Mesenchymal stem cell (in vitro differentiated cells and primary cell): ENCODE data around the gene SLC39A13.

ENCODE experiments used
- DNase-seq: peaks from one replicate; pipeline ENCODE4 v3.0.0-alpha.2; 2013
- H2AFZ ChIP-seq: one replicate; pipeline ENCODE4 v1.6.1; 2013; ENCODE audit warnings: low read depth, mild to moderate bottlenecking, control low read depth, inconsistent platforms, low read length, moderate library complexity
- H2AK5ac ChIP-seq: 2 replicates; pipeline ENCODE4 v1.6.1; 2013; ENCODE audit warnings: low read length, moderate library complexity, mild to moderate bottlenecking, inconsistent platforms; ENCODE audit not compliant: severe bottlenecking
- H2BK120ac ChIP-seq: one replicate; pipeline ENCODE4 v1.6.1; 2013; ENCODE audit warnings: low read depth, mild to moderate bottlenecking, inconsistent platforms, low read length, moderate library complexity
- H2BK12ac ChIP-seq, 2 experiments: one replicate each; pipeline ENCODE4 v1.6.1; 2013; ENCODE audit warnings: inconsistent platforms in 2 of 2, low read length in 2 of 2, mild to moderate bottlenecking in 2 of 2, moderate library complexity in 2 of 2, control low read depth in 1 of 2
- H2BK15ac ChIP-seq: one replicate; pipeline ENCODE4 v1.6.1; 2013; ENCODE audit warnings: mild to moderate bottlenecking, low read depth, inconsistent platforms; ENCODE audit not compliant: poor library complexity, severe bottlenecking
- H2BK5ac ChIP-seq: 2 replicates; pipeline ENCODE4 v1.6.1; 2013; ENCODE audit warnings: low read depth, mild to moderate bottlenecking, low read length, control low read depth, inconsistent platforms; ENCODE audit not compliant: poor library complexity, severe bottlenecking
- H3K14ac ChIP-seq, 2 experiments: one replicate each; pipeline ENCODE4 v1.6.1; 2013; ENCODE audit warnings: inconsistent platforms in 2 of 2, low read length in 2 of 2, control low read depth in 1 of 2, mild to moderate bottlenecking in 1 of 2, moderate library complexity in 1 of 2
- H3K18ac ChIP-seq, 2 experiments: one replicate each; pipeline ENCODE4 v1.6.1; 2013; ENCODE audit warnings: inconsistent platforms in 2 of 2, low read length in 2 of 2, control low read depth in 1 of 2, low read depth in 1 of 2, mild to moderate bottlenecking in 1 of 2
- H3K23ac ChIP-seq, 2 experiments: one replicate each; pipeline ENCODE4 v1.6.1; 2013; ENCODE audit warnings: inconsistent platforms in 2 of 2, low read length in 2 of 2, mild to moderate bottlenecking in 2 of 2, moderate library complexity in 2 of 2, control low read depth in 1 of 2
- H3K27ac ChIP-seq: 2 replicates; pipeline ENCODE4 v1.5.1; 2013; ENCODE audit warnings: mild to moderate bottlenecking, moderate library complexity, low read length, control low read depth, inconsistent platforms; ENCODE audit not compliant: poor library complexity, severe bottlenecking
- H3K27me3 ChIP-seq, 2 experiments: 2 replicates each; pipeline versions ENCODE4 v1.6.1 to v1.7.0; 2013; ENCODE audit warnings: low read length in 2 of 2, mild to moderate bottlenecking in 2 of 2, moderate library complexity in 2 of 2, control low read depth in 1 of 2, inconsistent platforms in 1 of 2; ENCODE audit not compliant: control insufficient read depth in 1 of 2, insufficient read depth in 1 of 2
- H3K36me3 ChIP-seq, 2 experiments: 2 replicates each; pipeline versions ENCODE4 v1.6.1 to v1.7.0; 2013; ENCODE audit warnings: low read length in 2 of 2, control low read depth in 1 of 2, inconsistent platforms in 1 of 2, low read depth in 1 of 2, mild to moderate bottlenecking in 1 of 2; ENCODE audit not compliant: insufficient read depth in 2 of 2, control insufficient read depth in 1 of 2
- H3K4ac ChIP-seq, 2 experiments: one replicate each; pipeline ENCODE4 v1.6.1; 2013; ENCODE audit warnings: inconsistent platforms in 2 of 2, low read length in 2 of 2, mild to moderate bottlenecking in 2 of 2, moderate library complexity in 2 of 2, control low read depth in 1 of 2, low read depth in 1 of 2
- H3K4me1 ChIP-seq: 2 replicates; pipeline ENCODE4 v1.6.1; 2013; ENCODE audit warnings: low read depth, low read length, control low read depth; ENCODE audit not compliant: control insufficient read depth, insufficient read depth
- H3K4me2 ChIP-seq: 2 replicates; pipeline ENCODE4 v1.6.1; 2013; ENCODE audit warnings: low read length, mild to moderate bottlenecking, inconsistent platforms; ENCODE audit not compliant: poor library complexity, severe bottlenecking
- H3K4me3 ChIP-seq, 2 experiments: 2 replicates each; pipeline versions ENCODE4 v1.5.1 to v1.7.0; 2013; ENCODE audit warnings: low read length in 2 of 2, mild to moderate bottlenecking in 2 of 2, control low read depth in 1 of 2, low read depth in 1 of 2; ENCODE audit not compliant: insufficient read depth in 1 of 2
- H3K79me1 ChIP-seq: replicated peaks from 2 replicates; pipeline ENCODE4 v1.6.1; 2013; ENCODE audit warnings: mild to moderate bottlenecking, control low read depth, low read length, inconsistent platforms; ENCODE audit not compliant: poor library complexity, severe bottlenecking
- H3K9ac ChIP-seq: 2 replicates; pipeline ENCODE4 v1.7.0; 2013; ENCODE audit warnings: mild to moderate bottlenecking, low read length, moderate library complexity
- H3K9me3 ChIP-seq: 2 replicates; pipeline ENCODE4 v1.7.0; 2013; ENCODE audit warnings: mild to moderate bottlenecking, low read length; ENCODE audit not compliant: control insufficient read depth
- H4K8ac ChIP-seq: one replicate; pipeline ENCODE4 v1.6.1; 2013; ENCODE audit warnings: inconsistent platforms, mild to moderate bottlenecking, low read length, moderate library complexity
- H4K91ac ChIP-seq: one replicate; pipeline ENCODE4 v1.6.1; 2013; ENCODE audit warnings: mild to moderate bottlenecking, low read length, inconsistent platforms
- WGBS: methylation state at CpG from one replicate; pipeline ENCODE4 v1.1.7; 2013; ENCODE audit warnings: mixed read lengths; 5-methylcytosine and 5-hydroxymethylcytosine counted together

SLC39A13 gene

GRCh38 chr11:47360341-47360740, 48.0 kb upstream of the SLC39A13 start:
- H3K4me1 ChIP-seq: peaks cover 6% of the 10 kb centered on the region
- peaks cover 4 to 12% of the 10 kb centered on the region in 2 experiments for H3K27me3 ChIP-seq
- no peak overlapping the region for H2BK120ac ChIP-seq
- no peak overlapping the region for H3K27ac ChIP-seq
- WGBS: 95% methylated on average over 15 of the region's 15 CpGs
- no peak overlapping the region for H2AK5ac ChIP-seq
- no peaks in the 10 kb centered on the region for H3K36me3 ChIP-seq
- no peak overlapping the region for H3K18ac ChIP-seq
- H4K8ac ChIP-seq: no peak overlapping the region
- no peak overlapping the region for H3K4me3 ChIP-seq
- H2BK5ac ChIP-seq: no peak overlapping the region
- H3K9me3 ChIP-seq: no peaks in the 10 kb centered on the region
- no peak overlapping the region for H2BK12ac ChIP-seq
- H3K79me1 ChIP-seq: no peaks in the 10 kb centered on the region
- no peak overlapping the region for H2AFZ ChIP-seq
- H3K9ac ChIP-seq: no peak overlapping the region
- H3K14ac ChIP-seq: no peak overlapping the region
- no peak overlapping the region for H3K23ac ChIP-seq
- no peak overlapping the region for H4K91ac ChIP-seq
- H2BK15ac ChIP-seq: no peak overlapping the region
- H3K4ac ChIP-seq: no peak overlapping the region
- no peak overlapping the region for H3K4me2 ChIP-seq
- no peak for DNase-seq

- Histone ChIP-seq H3K79me1 (no peaks in the 10 kb centered on the region), H3K9ac (no peak overlapping the region)
- WGBS: 90% methylated on average over 13 of the region's 13 CpGs
These were observed 47.0 kb upstream of the SLC39A13 start for GRCh38 chr11:47361419-47361818.

GRCh38 chr11:47366020-47366490, 42.3 kb upstream of the SLC39A13 start:
- no peak overlapping the region for H3K18ac ChIP-seq
- H3K14ac ChIP-seq: no peak overlapping the region
- 68% methylated on average over 1 of the region's 1 CpG for WGBS
- H3K27ac ChIP-seq: no peak overlapping the region
- no peak overlapping the region for H2BK15ac ChIP-seq
- no peak overlapping the region for H2AFZ ChIP-seq
- H3K9me3 ChIP-seq: no peaks in the 10 kb centered on the region
- no peak for DNase-seq
- no peak overlapping the region for H3K9ac ChIP-seq
- H2BK120ac ChIP-seq: no peak overlapping the region
- no peak overlapping the region for H2BK12ac ChIP-seq
- no peaks in the 10 kb centered on the region for H3K36me3 ChIP-seq
- no peak overlapping the region for H3K4me2 ChIP-seq
- H3K79me1 ChIP-seq: no peaks in the 10 kb centered on the region
- no peaks in the 10 kb centered on the region for H3K4me1 ChIP-seq
- no peak overlapping the region for H4K8ac ChIP-seq
- H3K27me3 ChIP-seq: peaks cover 11 to 13% of the 10 kb centered on the region in 2 experiments
- no peak overlapping the region for H3K4ac ChIP-seq
- no peak overlapping the region for H4K91ac ChIP-seq
- H3K4me3 ChIP-seq: no peak overlapping the region
- no peak overlapping the region for H2BK5ac ChIP-seq
- H2AK5ac ChIP-seq: no peak overlapping the region
- no peak overlapping the region for H3K23ac ChIP-seq

More at GRCh38 chr11:47361419-47361818, 47.0 kb upstream of the SLC39A13 start:
- Histone ChIP-seq H3K4me3 (no peak overlapping the region), H2AFZ (no peak overlapping the region), H2BK120ac (no peak overlapping the region), H2BK12ac (no peak overlapping the region), H3K23ac (no peak overlapping the region), H3K14ac (no peak overlapping the region), H2BK5ac (no peak overlapping the region), H3K4me1 (no peaks in the 10 kb centered on the region), H3K4me2 (no peak overlapping the region), H4K91ac (no peak overlapping the region), H3K18ac (no peak overlapping the region), H3K27ac (no peak overlapping the region), H2BK15ac (no peak overlapping the region), H3K27me3 (peaks cover 9 to 13% of the 10 kb centered on the region in 2 experiments), H3K4ac (no peak overlapping the region), H3K36me3 (no peaks in the 10 kb centered on the region), H3K9me3 (no peaks in the 10 kb centered on the region), H2AK5ac (no peak overlapping the region), H4K8ac (no peak overlapping the region)
- DNase-seq: no peak

GRCh38 chr11:47369676-47370075, 38.7 kb upstream of the SLC39A13 start:
- no peak overlapping the region for H2BK5ac ChIP-seq
- no peaks in the 10 kb centered on the region for H3K36me3 ChIP-seq
- no peak overlapping the region for H2AFZ ChIP-seq
- H3K27ac ChIP-seq: no peak overlapping the region
- no peak overlapping the region for H3K4me3 ChIP-seq
- 66% methylated on average over 3 of the region's 3 CpGs for WGBS
- no peak overlapping the region for H2BK12ac ChIP-seq
- H3K23ac ChIP-seq: no peak overlapping the region
- H4K8ac ChIP-seq: no peak overlapping the region
- H4K91ac ChIP-seq: no peak overlapping the region
- H3K79me1 ChIP-seq: no peaks in the 10 kb centered on the region
- H3K9ac ChIP-seq: peak overlapping the region; percentile 63
- DNase-seq: no peak
- H3K9me3 ChIP-seq: no peaks in the 10 kb centered on the region
- no peak overlapping the region for H3K14ac ChIP-seq
- H3K4me2 ChIP-seq: no peak overlapping the region
- no peak overlapping the region for H2BK120ac ChIP-seq
- no peak overlapping the region for H3K18ac ChIP-seq
- H2BK15ac ChIP-seq: no peak overlapping the region
- peaks cover 6% of the 10 kb centered on the region for H3K4me1 ChIP-seq
- no peak overlapping the region for H2AK5ac ChIP-seq
- no peak overlapping the region for H3K4ac ChIP-seq
- H3K27me3 ChIP-seq: peaks cover 7% of the 10 kb centered on the region in 2 experiments
